ENCODE data around the gene TAF3. TPM values are rescaled to one million over a fixed set of nuclear protein-coding genes. Genes with fewer than 3 reads are reported as not detected.

The TAF3 gene
- total and polyA plus RNA-seq, 4 donors = 3.4 to 7.0 (median 5.0) TPM

DNA sequence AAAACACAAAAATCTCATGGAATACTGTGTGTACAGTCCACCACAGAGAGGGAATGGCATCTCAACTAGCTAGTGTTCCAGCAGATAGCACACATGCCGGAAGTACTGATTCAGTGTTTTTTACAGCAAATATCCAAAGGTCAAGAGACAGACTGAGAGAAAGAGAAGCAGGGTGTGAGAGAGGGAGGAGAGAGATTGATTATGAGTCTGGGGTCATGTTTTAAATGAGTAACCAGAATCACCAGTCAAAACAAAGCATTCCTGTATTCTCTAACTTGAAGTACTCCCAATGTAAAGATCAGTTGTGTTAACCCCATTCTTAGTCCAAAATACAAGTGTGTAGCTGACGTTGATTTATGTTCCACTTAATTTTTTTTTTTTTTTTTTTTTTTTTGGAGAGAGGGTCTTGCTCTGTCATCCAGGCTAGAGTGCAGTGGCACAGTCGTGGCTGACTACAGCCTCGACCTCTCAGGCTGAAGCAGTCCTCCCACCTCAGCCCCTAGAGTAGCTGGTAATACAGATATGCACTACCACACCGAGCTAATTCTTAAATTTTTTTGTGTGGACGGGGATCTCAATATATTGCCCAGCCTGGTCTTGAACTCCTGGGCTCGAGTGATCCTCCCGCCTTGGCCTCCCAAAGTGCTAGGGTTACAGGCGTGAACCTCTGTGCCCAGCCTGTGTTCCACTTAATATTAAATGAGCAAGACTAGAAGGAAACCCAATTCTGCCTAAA is 114.2 kb downstream of the TAF3 start:
- Histone ChIP-seq H3K36me3 (ENCODE audit: control insufficient read depth in 4 of 4, insufficient read depth in 4 of 4, low read length in 4 of 4) (no peaks in the 10 kb centered on the region), H3K27ac (ENCODE audit: low read depth in 1 of 2, low read length in 1 of 2) (no peak overlapping the region), H3K9ac (ENCODE audit: insufficient read depth in 1 of 2, low read length in 2 of 2) (no peak overlapping the region), H3K27me3 (ENCODE audit: control insufficient read depth in 3 of 3, insufficient read depth in 3 of 3, low read length in 2 of 3) (no peaks in the 10 kb centered on the region), H3K4me1 (ENCODE audit: control insufficient read depth in 5 of 5, insufficient read depth in 5 of 5, low read length in 5 of 5) (peaks cover 0 to 4% (median 0%) of the 10 kb centered on the region in 5 donors), H3K4me3 (no peak overlapping the region), H3K9me3 (ENCODE audit: control insufficient read depth in 4 of 4, insufficient read depth in 3 of 4, low read length in 3 of 4) (peaks cover 0 to 8% (median 2%) of the 10 kb centered on the region in 4 donors)
- ATAC-seq (ENCODE audit: insufficient read depth, low FRiP score) = no peak
- TF ChIP-seq, protein P1, sequence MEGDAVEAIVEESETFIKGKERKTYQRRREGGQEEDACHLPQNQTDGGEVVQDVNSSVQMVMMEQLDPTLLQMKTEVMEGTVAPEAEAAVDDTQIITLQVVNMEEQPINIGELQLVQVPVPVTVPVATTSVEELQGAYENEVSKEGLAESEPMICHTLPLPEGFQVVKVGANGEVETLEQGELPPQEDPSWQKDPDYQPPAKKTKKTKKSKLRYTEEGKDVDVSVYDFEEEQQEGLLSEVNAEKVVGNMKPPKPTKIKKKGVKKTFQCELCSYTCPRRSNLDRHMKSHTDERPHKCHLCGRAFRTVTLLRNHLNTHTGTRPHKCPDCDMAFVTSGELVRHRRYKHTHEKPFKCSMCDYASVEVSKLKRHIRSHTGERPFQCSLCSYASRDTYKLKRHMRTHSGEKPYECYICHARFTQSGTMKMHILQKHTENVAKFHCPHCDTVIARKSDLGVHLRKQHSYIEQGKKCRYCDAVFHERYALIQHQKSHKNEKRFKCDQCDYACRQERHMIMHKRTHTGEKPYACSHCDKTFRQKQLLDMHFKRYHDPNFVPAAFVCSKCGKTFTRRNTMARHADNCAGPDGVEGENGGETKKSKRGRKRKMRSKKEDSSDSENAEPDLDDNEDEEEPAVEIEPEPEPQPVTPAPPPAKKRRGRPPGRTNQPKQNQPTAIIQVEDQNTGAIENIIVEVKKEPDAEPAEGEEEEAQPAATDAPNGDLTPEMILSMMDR (IDR thresholded peaks at IDR 0.05; ENCODE audit: control extremely low read depth, extremely low read depth) = no peak
- WGBS, 2 donors = 89 to 91% methylated on average over 9 of the region's 9 CpGs
- peak in 1 of 3 donors; percentile 22 for DNase-seq

DNA sequence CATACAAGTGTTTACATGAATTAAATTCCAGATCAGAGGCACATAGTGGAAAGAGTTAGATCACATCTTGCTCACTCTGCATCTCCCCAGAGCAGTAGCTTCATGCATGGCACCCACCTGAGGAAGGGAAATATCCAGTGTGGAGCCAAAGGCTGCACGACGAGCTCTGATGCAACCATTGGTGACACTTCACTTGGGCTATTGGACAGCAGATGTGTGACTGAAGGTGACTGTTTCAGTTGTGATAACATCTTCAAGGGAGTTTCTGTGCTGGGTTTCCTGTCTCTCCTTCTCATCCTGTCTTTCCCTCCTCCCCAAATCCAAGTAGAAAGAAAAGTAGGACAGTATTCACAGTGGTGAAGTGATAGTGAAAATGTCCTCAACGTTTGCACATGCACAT is 115.0 kb downstream of the TAF3 start:
- H3K27ac ChIP-seq (ENCODE audit: low read depth in 1 of 2, low read length in 1 of 2) = no peak overlapping the region
- WGBS, 2 donors = 55 to 70% methylated on average over 3 of the region's 3 CpGs
- H3K4me3 ChIP-seq = no peak overlapping the region
- TF ChIP-seq, protein P1 (IDR thresholded peaks at IDR 0.05; ENCODE audit: control extremely low read depth, extremely low read depth) = no peak
- no peak for ATAC-seq (ENCODE audit: insufficient read depth, low FRiP score)
- no peak for DNase-seq
- H3K9me3 ChIP-seq (ENCODE audit: control insufficient read depth in 4 of 4, insufficient read depth in 3 of 4, low read length in 3 of 4) = peaks cover 0 to 11% (median 2%) of the 10 kb centered on the region in 4 donors
- no peaks in the 10 kb centered on the region for H3K36me3 ChIP-seq (ENCODE audit: control insufficient read depth in 4 of 4, insufficient read depth in 4 of 4, low read length in 4 of 4)
- peaks cover 0 to 4% (median 0%) of the 10 kb centered on the region in 5 donors for H3K4me1 ChIP-seq (ENCODE audit: control insufficient read depth in 5 of 5, insufficient read depth in 5 of 5, low read length in 5 of 5)
- no peaks in the 10 kb centered on the region for H3K27me3 ChIP-seq (ENCODE audit: control insufficient read depth in 3 of 3, insufficient read depth in 3 of 3, low read length in 2 of 3)
- no peak overlapping the region for H3K9ac ChIP-seq (ENCODE audit: insufficient read depth in 1 of 2, low read length in 2 of 2)

DNA sequence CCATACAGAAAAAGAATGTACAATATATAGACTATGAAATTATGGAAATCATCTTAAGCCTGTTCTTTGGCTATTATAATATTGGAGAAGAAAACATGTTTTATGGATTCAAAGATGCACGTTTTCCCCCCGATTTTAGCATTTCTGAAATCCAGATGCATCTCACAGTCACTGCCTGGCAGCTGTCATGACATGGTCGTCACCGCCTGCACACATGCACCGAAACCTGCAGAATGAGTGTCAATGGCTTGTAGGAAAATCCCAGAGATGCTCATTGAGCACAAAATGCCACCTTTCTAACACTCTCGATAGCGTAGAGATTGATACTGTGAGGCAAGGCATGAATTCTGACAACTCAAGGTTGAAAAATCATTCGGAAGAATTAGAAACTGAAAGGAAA is 115.5 kb downstream of the TAF3 start:
- Histone ChIP-seq H3K27me3 (ENCODE audit: control insufficient read depth in 3 of 3, insufficient read depth in 3 of 3, low read length in 2 of 3) (no peaks in the 10 kb centered on the region), H3K27ac (ENCODE audit: low read depth in 1 of 2, low read length in 1 of 2) (no peak overlapping the region), H3K36me3 (ENCODE audit: control insufficient read depth in 4 of 4, insufficient read depth in 4 of 4, low read length in 4 of 4) (no peaks in the 10 kb centered on the region), H3K9ac (ENCODE audit: insufficient read depth in 1 of 2, low read length in 2 of 2) (no peak overlapping the region), H3K9me3 (ENCODE audit: control insufficient read depth in 4 of 4, insufficient read depth in 3 of 4, low read length in 3 of 4) (peaks cover 0 to 13% (median 2%) of the 10 kb centered on the region in 4 donors), H3K4me1 (ENCODE audit: control insufficient read depth in 5 of 5, insufficient read depth in 5 of 5, low read length in 5 of 5) (peaks cover 0 to 4% (median 0%) of the 10 kb centered on the region in 5 donors), H3K4me3 (no peak overlapping the region)
- TF ChIP-seq, protein P1 (IDR thresholded peaks at IDR 0.05; ENCODE audit: control extremely low read depth, extremely low read depth) = no peak
- 96 to 98% methylated on average over 8 of the region's 8 CpGs for WGBS, 2 donors
- ATAC-seq (ENCODE audit: insufficient read depth, low FRiP score) (no peak), DNase-seq (no peak)
